Measurements from ENCODE around the gene CLIC3.
A peak's percentile ranks its signal among the peaks of the same experiment; 100 is the strongest.

Gene CLIC3

DNA sequence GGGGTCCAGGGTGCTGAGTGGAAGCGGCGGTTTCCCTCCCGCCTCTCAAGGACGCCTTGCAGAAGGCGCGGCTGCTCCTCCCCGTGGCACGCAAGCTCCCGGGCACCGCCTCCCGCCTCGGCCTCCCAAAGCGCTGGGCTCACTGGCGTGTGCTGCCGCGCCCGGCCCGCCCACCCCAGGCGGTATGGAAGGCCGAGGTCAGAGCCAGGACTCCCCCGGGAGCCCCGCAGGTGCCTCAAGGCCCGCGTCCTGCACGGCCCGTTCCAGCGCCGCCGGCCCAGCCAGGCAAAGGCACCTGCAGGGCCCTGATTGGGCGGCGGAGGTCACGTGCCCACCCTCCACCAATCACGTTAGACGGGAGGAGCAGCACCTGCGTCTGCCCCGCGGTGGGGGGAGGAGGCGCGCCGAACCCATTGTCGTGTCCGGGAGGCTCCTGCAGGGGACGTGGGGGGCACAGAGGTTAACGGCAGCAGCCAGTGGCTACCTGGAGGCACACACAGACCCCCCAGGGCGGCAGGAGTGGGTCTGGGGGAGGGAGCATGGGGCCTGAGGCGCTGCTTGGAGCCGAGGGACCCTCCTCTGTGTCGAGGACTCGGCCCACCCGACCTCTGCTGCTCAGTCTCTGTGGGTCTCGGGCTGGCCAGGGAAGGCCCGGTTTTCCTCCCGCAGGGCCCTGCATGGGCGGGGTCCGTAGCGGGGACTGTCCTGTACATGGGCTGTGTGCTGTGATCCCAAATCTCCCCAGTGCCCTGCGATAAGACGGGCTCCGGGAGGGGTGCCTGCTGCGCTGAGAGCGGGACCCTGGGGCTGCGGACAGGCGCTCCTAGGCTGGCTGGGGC, 46.3 kb downstream of the CLIC3 start:
- DNase-seq: peak; percentile 94 to 95

DNA sequence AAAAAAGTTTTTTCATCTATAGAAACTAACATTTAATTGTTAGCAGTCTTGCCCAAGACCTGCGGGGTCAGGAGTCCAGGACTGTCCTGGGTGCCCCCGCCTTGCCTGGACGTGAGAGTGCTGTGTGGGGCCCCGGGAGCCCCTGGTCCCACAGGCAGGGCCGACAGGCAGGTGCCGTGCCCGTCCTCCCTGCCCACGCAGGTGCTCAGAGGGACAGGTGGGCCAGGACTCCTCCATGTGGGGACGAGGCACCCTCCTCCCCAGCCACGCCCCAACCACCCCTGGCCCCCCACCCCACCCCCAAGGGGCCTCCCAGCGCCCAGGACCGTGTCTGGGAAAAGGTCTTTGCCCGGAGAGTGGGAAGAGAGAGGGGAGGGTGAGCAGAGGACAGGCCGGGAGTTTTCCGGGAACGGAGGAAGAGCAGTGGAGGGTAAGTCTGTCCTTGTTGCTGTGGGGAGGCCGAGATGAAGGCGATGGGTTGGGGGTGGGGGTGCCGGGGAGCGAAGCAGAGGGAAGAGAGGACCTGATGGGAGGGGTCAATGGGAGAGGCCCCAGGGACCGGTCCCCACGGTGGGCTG, 47.0 kb downstream of the CLIC3 start:
- no peak for DNase-seq

DNA sequence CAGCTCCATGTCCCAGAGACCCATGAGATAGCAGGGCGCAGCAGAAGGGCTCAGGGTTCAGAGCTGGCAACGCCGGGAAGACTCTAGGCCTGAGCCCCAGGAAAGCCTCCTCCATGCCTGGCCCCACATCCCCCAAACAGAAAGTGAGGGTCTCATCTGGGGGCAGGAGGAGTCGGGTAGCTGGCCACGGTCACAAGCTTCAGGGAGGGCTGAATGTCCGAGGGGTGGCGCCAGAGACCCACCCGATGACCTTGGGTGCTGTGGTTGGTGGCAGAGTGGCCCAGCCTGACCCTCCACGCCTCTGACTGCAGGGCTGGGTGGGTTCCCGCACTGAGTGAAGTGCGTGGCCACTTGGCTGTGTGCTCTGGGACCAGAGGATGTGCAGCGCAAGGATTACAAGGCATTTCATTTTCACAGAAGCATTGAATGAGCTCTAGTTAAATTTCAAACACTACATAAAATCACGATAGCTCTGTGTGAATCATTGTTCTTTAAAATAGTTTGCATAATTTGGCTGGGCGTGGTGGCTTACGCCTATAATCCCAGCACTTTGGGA, 48.3 kb downstream of the CLIC3 start:
- DNase-seq: no peak

DNA sequence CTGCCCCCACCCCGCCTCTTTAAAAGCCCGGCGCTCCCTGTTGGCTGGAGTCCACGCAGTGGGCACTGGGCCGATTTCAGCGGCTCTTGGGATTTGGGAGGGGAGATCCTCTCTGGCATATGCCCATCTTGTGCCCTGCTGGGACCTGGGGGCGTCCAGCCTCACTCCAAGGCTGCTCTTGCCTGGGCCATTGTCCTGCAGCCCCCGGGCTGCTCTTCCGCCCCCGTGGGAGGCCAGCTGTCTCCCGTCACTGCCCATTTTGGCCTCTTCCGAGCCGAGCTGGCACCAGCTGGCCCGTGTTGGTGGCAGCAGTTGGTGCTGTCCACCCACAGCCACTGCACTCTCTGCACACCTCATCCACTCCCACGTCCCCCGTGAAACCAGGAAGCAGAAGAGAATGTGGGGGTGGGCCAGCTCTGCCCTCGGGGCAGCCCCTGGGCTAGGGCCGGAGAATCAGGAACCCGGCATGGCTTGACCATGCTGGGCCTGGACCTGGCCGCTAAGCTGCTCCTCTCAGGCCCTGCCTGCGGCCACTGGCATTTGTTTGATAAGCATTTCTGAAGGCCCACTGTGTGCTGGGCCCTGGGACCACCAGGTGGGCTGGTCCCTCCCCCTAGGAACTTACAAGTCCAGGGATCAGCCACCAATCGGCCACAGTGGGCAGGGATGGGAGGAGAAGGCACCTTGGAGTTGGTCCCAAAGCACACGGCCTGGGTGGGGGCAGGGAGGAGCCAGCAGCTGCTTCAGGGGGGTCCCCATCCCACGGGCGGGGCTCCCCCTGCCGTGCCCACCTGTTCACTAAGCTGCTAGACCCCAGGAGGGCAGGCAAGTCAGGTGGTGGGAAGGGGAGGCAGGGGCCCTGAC, 49.1 kb downstream of the CLIC3 start:
- no peak for DNase-seq

DNA sequence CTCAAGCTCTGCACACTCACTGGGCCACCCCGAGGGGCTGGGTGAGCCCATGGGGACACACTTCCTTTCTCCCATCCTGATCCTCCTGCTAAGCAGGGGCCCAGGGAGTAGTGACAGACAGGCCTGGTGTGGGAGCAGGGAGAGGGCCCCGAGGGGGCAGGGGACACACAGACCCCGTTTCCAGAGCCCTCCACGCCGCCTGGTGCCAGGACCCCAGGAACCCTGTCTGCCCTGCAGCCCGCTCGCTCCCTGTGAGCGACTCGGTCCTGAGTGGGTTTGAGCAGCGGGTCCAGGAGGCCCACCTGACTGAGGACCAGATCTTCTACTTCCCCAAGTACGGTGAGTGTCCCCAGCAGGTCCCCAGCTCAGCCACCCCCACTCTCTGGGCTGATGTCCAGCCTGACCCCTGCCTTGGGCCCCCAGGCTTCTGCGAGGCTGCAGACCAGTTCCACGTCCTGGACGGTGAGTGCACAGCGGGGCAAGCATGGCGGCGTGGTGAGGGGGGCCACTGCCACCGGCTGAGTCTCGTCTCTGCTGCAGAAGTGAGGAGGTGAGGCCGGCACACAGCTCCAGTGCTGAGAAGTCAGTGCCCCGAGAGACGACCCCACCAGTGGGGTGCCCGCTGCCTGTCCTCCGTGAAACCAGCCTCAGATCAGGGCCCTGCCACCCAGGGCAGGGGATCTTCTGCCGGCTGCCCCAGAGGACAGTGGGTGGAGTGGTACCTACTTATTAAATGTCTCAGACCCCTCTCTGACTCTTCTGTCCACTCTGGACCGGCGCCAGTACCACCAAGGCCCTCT, 49.9 kb downstream of the CLIC3 start:
- no peak for DNase-seq

DNA sequence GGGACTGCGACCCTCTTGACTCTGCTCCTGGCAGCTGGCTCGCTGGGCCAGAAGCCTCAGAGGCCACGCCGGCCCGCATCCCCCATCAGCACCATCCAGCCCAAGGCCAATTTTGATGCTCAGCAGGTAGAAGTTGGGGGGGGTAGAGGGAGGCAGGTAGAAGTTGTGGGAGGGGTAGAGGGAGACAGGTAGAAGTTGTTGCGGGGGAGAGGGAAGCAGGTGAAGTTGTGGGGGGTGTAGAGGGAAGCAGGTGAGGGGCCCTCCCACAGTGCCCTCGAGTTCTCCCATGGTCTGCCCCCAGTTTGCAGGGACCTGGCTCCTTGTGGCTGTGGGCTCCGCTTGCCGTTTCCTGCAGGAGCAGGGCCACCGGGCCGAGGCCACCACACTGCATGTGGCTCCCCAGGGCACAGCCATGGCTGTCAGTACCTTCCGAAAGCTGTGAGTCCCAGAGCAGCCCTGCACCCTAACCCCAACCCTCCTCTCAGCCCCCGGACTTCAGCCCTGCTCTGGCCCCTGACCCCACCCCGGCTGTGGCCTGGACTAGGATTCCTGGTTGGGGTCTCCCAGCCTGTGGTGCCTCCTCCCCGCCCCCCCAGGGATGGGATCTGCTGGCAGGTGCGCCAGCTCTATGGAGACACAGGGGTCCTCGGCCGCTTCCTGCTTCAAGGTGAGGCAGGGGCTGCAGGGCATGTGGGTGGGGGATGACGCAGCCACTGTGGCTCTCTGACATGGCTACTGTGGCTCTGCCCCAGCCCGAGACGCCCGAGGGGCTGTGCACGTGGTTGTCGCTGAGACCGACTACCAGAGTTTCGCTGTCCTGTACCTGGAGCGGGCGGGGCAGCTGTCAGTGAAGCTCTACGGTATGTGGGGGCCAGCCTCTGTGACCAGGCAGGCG, 50.8 kb downstream of the CLIC3 start:
- DNase-seq: no peak
